B cell (primary cell): Measurements from ENCODE around the gene HMGCL. TPM values are rescaled to one million over a fixed set of nuclear protein-coding genes. Genes with fewer than 3 reads are reported as not detected.
A peak's percentile ranks its signal among the peaks of the same experiment; 100 is the strongest.

Source experiments
- ATAC-seq: fragments of 200-7000 bp; cut with Tn5 transposase; one replicate; pipeline ENCODE4 v1.10.0; 2021; ENCODE audit warnings: low read depth, mild to moderate bottlenecking, moderate number of reproducible peaks, moderate library complexity
- CTCF ChIA-PET: fragments of 350-600 bp; sonication (Branson Sonifier 250); formaldehyde crosslinking; loops from one replicate; lab custom pipeline; 2021; ENCODE audit warnings: antibody characterized with exemption, inconsistent platforms; lab: Charles Lee
- POLR2A ChIA-PET: fragments of 350-600 bp; sonication (Branson Sonifier 250); formaldehyde crosslinking; loops from one replicate; lab custom pipeline; 2021; ENCODE audit warnings: antibody characterized with exemption; lab: Charles Lee
- DNase-seq: peaks from one replicate; pipeline ENCODE4 v3.0.0; 2013
- H2AFZ ChIP-seq: 2 replicates; pipeline ENCODE4 v1.6.1; 2012; ENCODE audit warnings: mild to moderate bottlenecking, low read depth, low read length; ENCODE audit not compliant: insufficient read depth, poor library complexity, severe bottlenecking
- H3K27ac ChIP-seq, 2 donors: 1 replicate in 1 of 2; 2 replicates in 1 of 2; pipeline ENCODE4 v1.5.1; 2012 to 2013; ENCODE audit warnings: low read length in 2 of 2, mild to moderate bottlenecking in 2 of 2, moderate library complexity in 1 of 2
- H3K27me3 ChIP-seq, 4 experiments: fragments of 200-600 bp in 1 of 4; sonication (generic) in 1 of 4; replicated peaks in 1 of 4; 1 replicate in 2 of 4; 2 replicates in 2 of 4; pipeline versions ENCODE4 v1.6.1 to v1.7.0; 2013 to 2016; ENCODE audit warnings: low read length in 3 of 4, mild to moderate bottlenecking in 2 of 4, mixed read lengths in 1 of 4, moderate library complexity in 1 of 4; ENCODE audit not compliant: insufficient read depth in 4 of 4, control insufficient read depth in 3 of 4; ENCODE audit errors: control extremely low read depth in 1 of 4
- H3K36me3 ChIP-seq, 2 experiments: replicated peaks in 1 of 2; 1 replicate in 1 of 2; 2 replicates in 1 of 2; pipeline versions ENCODE4 v1.6.1 to v1.7.1; 2013; ENCODE audit warnings: low read length in 1 of 2; ENCODE audit not compliant: insufficient read depth in 2 of 2, control insufficient read depth in 1 of 2; ENCODE audit errors: control extremely low read depth in 1 of 2, extremely low read depth in 1 of 2
- H3K4me1 ChIP-seq, 2 donors: fragments of 200-600 bp in 1 of 2; sonication (generic) in 1 of 2; 1 replicate in 1 of 2; 2 replicates in 1 of 2; pipeline versions ENCODE4 v1.5.1 to v1.6.1; 2013 to 2017; ENCODE audit warnings: low read length in 2 of 2; ENCODE audit not compliant: control insufficient read depth in 2 of 2, insufficient read depth in 2 of 2
- H3K4me2 ChIP-seq: replicated peaks from 2 replicates; pipeline ENCODE3; 2012; ENCODE audit warnings: mild to moderate bottlenecking, low read depth, low read length; ENCODE audit not compliant: poor library complexity, severe bottlenecking
- H3K4me3 ChIP-seq, 5 experiments: fragments of 200-600 bp in 1 of 5; sonication (generic) in 1 of 5; 1 replicate in 3 of 5; 2 replicates in 2 of 5; pipeline versions ENCODE4 v1.5.1 to v1.7.0; 2011 to 2016; ENCODE audit warnings: low read length in 4 of 5, mild to moderate bottlenecking in 4 of 5, low read depth in 2 of 5, control low read depth in 1 of 5, moderate library complexity in 1 of 5; ENCODE audit not compliant: insufficient read depth in 1 of 5; ENCODE audit errors: control extremely low read depth in 1 of 5, extremely low read depth in 1 of 5
- H3K79me2 ChIP-seq: fragments of 200-600 bp; sonication (generic); one replicate; pipeline ENCODE4 v1.6.0; 2016; ENCODE audit warnings: low read length; ENCODE audit not compliant: control insufficient read depth, insufficient read depth
- H3K9ac ChIP-seq: fragments of 200-600 bp; sonication (generic); 2 replicates; pipeline ENCODE4 v1.6.1; 2017; ENCODE audit warnings: mild to moderate bottlenecking, low read length, moderate library complexity
- H3K9me3 ChIP-seq, 3 donors: one replicate each; pipeline versions ENCODE4 v1.6.1 to v1.7.1; 2013; ENCODE audit warnings: low read length in 2 of 3; ENCODE audit not compliant: control insufficient read depth in 2 of 3, insufficient read depth in 1 of 3; ENCODE audit errors: control extremely low read depth in 1 of 3
- H4K20me1 ChIP-seq: 2 replicates; pipeline ENCODE4 v1.6.0; 2012; ENCODE audit warnings: mild to moderate bottlenecking, low read length; ENCODE audit not compliant: insufficient read depth, control insufficient read depth, poor library complexity, severe bottlenecking
- H3K27ac Mint-ChIP-seq: one replicate; pipeline ENCODE4 v1.8.0; 2021; ENCODE audit warnings: mixed read lengths
- H3K27me3 Mint-ChIP-seq: one replicate; pipeline ENCODE4 v1.8.0; 2021; ENCODE audit warnings: mixed read lengths
- H3K4me1 Mint-ChIP-seq: one replicate; pipeline ENCODE4 v1.8.0; 2021; ENCODE audit warnings: mixed read lengths
- H3K4me3 Mint-ChIP-seq: one replicate; pipeline ENCODE4 v1.8.0; 2021; ENCODE audit warnings: mixed read lengths
- H3K9me3 Mint-ChIP-seq: one replicate; pipeline ENCODE4 v1.8.0; 2022; ENCODE audit warnings: mixed read lengths; ENCODE audit not compliant: insufficient read depth
- EZH2 ChIP-seq: IDR thresholded peaks from 2 replicates; pipeline ENCODE4 v1.6.1; 2012; ENCODE audit warnings: borderline replicate concordance, low read depth, mild to moderate bottlenecking, moderate library complexity, low read length; ENCODE audit not compliant: insufficient read depth, poor library complexity, severe bottlenecking
- WGBS: methylation state at CpG from one replicate; pipeline ENCODE4 v1.1.5; 2013; ENCODE audit warnings: missing lambda C conversion rate; ENCODE audit not compliant: insufficient coverage; 5-methylcytosine and 5-hydroxymethylcytosine counted together
- intact Hi-C: fragments of 100-400 bp; cut with micrococcal nuclease; formaldehyde crosslinking; loops from one replicate; pipeline ENCODE4 v1.10.0; 2022
- polyA plus RNA-seq: library from polyadenylated mRNA; depleted of rRNA; stranded (reverse); fragments of >200 nt; gene quantifications from 2 replicates; pipeline ENCODE4 v1.2.3, GENCODE V29; 2012
- total RNA-seq, 2 donors: library from RNA; stranded (reverse); fragments of 120-200 nt in 1 of 2; gene quantifications; 1 replicate in 1 of 2; 2 replicates in 1 of 2; pipeline versions ENCODE4 v1.2.3 to v1.2.4, GENCODE V29; 2013 to 2022
- TF ChIP-seq, protein P1 (sequence below): fragments of 200-600 bp; IDR thresholded peaks from one replicate; pipeline ENCODE4 v1.8.0; 2022; ENCODE audit warnings: antibody characterized with exemption, mild to moderate bottlenecking

The HMGCL gene
- total and polyA plus RNA-seq, 2 donors (not counting 1 experiment from before 2014, with no cell fraction given): 18.5 to 35.9 TPM

DNA sequence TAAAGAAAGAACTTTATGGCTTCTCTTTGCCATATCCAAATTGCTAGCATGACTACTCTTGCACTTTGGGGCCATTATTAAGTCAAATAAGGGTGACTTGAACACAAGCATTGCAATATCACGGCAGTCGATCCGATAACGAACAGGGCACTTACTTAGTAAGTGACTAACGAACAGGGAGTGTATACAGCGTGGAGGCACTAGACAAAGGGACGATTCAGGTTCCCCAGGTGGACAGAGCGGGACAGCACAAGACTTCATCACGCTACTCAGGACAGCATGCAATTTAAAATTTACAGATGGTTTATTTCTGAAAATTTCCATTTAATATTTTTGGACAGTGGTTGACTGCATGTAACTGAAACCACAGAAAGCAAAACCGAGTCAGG lies 52.4 kb downstream of the HMGCL start:
- peaks cover 8 to 11% of the 10 kb centered on the region in 2 donors for H3K4me1 ChIP-seq
- no peaks in the 10 kb centered on the region for H4K20me1 ChIP-seq
- H3K9me3 ChIP-seq: no peaks in the 10 kb centered on the region
- Mint-ChIP-seq H3K27ac (no peak overlapping the region), H3K4me1 (peaks cover 12% of the 10 kb centered on the region), H3K27me3 (no peaks in the 10 kb centered on the region), H3K4me3 (no peak overlapping the region), H3K9me3 (no peaks in the 10 kb centered on the region)
- H3K27me3 ChIP-seq: no peaks in the 10 kb centered on the region
- TF ChIP-seq, protein P1, sequence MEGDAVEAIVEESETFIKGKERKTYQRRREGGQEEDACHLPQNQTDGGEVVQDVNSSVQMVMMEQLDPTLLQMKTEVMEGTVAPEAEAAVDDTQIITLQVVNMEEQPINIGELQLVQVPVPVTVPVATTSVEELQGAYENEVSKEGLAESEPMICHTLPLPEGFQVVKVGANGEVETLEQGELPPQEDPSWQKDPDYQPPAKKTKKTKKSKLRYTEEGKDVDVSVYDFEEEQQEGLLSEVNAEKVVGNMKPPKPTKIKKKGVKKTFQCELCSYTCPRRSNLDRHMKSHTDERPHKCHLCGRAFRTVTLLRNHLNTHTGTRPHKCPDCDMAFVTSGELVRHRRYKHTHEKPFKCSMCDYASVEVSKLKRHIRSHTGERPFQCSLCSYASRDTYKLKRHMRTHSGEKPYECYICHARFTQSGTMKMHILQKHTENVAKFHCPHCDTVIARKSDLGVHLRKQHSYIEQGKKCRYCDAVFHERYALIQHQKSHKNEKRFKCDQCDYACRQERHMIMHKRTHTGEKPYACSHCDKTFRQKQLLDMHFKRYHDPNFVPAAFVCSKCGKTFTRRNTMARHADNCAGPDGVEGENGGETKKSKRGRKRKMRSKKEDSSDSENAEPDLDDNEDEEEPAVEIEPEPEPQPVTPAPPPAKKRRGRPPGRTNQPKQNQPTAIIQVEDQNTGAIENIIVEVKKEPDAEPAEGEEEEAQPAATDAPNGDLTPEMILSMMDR: no peak
- no peak for TF ChIP-seq EZH2
- DNase-seq: no peak
- no peak overlapping the region for H2AFZ ChIP-seq
- no peak overlapping the region for H3K4me2 ChIP-seq
- H3K4me3 ChIP-seq: no peak overlapping the region
- H3K36me3 ChIP-seq: no peaks in the 10 kb centered on the region
- H3K9ac ChIP-seq: no peak overlapping the region
- H3K27ac ChIP-seq: no peak overlapping the region
- ChIA-PET CTCF (interaction anchor here (1.0 to 5.7 kb wide), 3 partner anchors 76 to 255 kb away, joined by 3 to 52 read pairs (median 9); no protein-coding TSS in a partner anchor), POLR2A (no interaction called here)
- H3K79me2 ChIP-seq: peaks cover 50% of the 10 kb centered on the region
- WGBS: 100% methylated on average over 7 of the region's 10 CpGs
- intact Hi-C loops: loop anchor here (1.0 to 2.0 kb wide), 2 partner anchors 144 to 340 kb away; partner anchors contain the start of gene MYOM3
- no peak for ATAC-seq

DNA sequence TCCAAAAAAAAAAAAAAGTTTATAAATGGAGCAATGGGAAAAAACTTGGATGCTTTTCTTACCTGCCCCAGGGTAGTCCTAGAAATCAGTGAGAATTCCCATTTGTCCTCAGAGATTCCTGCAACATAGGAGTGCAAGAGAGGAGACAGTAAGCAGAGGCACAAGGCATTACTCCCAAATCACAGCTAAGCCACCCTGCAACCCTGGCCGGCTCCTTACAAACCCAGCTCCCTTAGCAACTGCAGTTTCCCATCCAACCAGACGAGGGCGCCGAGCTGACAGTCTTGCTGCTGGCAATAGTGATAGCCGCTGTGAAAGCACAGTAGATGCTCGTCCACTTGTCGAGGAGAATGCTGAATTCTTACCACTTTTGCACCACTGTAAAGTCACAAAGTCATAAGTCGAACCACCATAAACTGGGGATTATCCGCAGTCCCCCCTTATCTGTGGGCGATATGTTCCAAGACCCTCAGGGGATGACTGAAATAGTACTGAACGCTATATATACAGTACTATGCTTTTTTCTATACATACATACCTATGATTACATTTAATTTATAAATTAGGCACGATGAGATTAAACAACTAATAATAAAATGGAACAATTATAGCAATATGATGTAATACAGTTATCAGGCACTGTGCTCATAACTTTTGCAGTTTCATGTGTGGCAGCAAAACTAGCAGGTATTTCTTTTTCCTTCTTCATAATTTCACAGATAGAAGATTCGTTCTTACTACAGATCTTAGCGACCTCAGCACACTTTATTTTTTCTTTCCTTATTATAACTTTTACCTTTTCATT lies 53.0 kb downstream of the HMGCL start:
- intact Hi-C loops: loop anchor here (1.0 to 2.0 kb wide), 2 partner anchors 145 to 341 kb away; partner anchors contain the start of gene MYOM3
- POLR2A ChIA-PET: interaction anchor here (0.7 to 1.4 kb wide), 6 partner anchors 53 to 204 kb away, joined by 3 to 6 read pairs (median 4); partner anchors contain the start of gene HMGCL
- H3K4me1 Mint-ChIP-seq: peaks cover 9% of the 10 kb centered on the region
- Histone ChIP-seq H3K9me3 (no peaks in the 10 kb centered on the region), H2AFZ (peak overlapping the region; percentile 53), H3K27me3 (no peaks in the 10 kb centered on the region), H3K4me1 (peaks cover 4 to 5% of the 10 kb centered on the region in 2 donors), H4K20me1 (no peaks in the 10 kb centered on the region), H3K4me3 (no peak overlapping the region), H3K27ac (no peak overlapping the region), H3K9ac (no peak overlapping the region), H3K36me3 (no peaks in the 10 kb centered on the region), H3K4me2 (peak overlapping the region; percentile 37), H3K79me2 (peaks cover 44% of the 10 kb centered on the region)
- H3K9me3 Mint-ChIP-seq: no peaks in the 10 kb centered on the region
- peak; percentile 86 for DNase-seq
- H3K27ac Mint-ChIP-seq: no peak overlapping the region
- H3K27me3 Mint-ChIP-seq: no peaks in the 10 kb centered on the region
- peak; percentile 100 for ATAC-seq
- no peak overlapping the region for H3K4me3 Mint-ChIP-seq
- CTCF ChIA-PET: interaction anchor here (0.6 to 3.1 kb wide), 57 partner anchors 8 to 620 kb away, joined by 3 to 79 read pairs (median 4); partner anchors contain the start of genes CNR2, ELOA, LYPLA2 and RPL11
- WGBS: 7% methylated on average over 9 of the region's 14 CpGs
- no peak for TF ChIP-seq EZH2
- TF ChIP-seq, protein P1: peak; percentile 92
